ENCODE measurements around the gene MARCHF9.

The MARCHF9 gene

GRCh38 chr12:57783466-57783801, 28.5 kb downstream of the MARCHF9 start:
- no peak for TF ChIP-seq EGR1 (IDR thresholded peaks at IDR 0.05)
- no peak for TF ChIP-seq RAD21 (IDR thresholded peaks at IDR 0.05; ENCODE audit: low read depth)
- TF ChIP-seq YY1 (IDR thresholded peaks at IDR 0.05; ENCODE audit: low read depth): no peak
- no peak for TF ChIP-seq TAF1 (IDR thresholded peaks at IDR 0.05; ENCODE audit: low read depth)
- TF ChIP-seq MAX (IDR thresholded peaks at IDR 0.05): no peak
- no peak for TF ChIP-seq EP300 (IDR thresholded peaks at IDR 0.05; ENCODE audit: borderline replicate concordance)
- no peak for TF ChIP-seq CREB1 (IDR thresholded peaks at IDR 0.05; ENCODE audit: low read depth)
- no peak for TF ChIP-seq USF1 (IDR thresholded peaks at IDR 0.05)
- TF ChIP-seq REST (IDR thresholded peaks at IDR 0.05; ENCODE audit: low read depth): no peak
- TF ChIP-seq TEAD4 (IDR thresholded peaks at IDR 0.05): no peak

GRCh38 chr12:57783861-57784260, 29.0 kb downstream of the MARCHF9 start:
- TF ChIP-seq NFIC (IDR thresholded peaks at IDR 0.05) (no peak), USF1 (IDR thresholded peaks at IDR 0.05) (no peak), RAD21 (IDR thresholded peaks at IDR 0.05; ENCODE audit: low read depth) (no peak)

- TF ChIP-seq USF1 (IDR thresholded peaks at IDR 0.05) (no peak), TAF1 (IDR thresholded peaks at IDR 0.05; ENCODE audit: low read depth) (no peak), NFIC (IDR thresholded peaks at IDR 0.05) (no peak), MAX (IDR thresholded peaks at IDR 0.05) (no peak), RAD21 (IDR thresholded peaks at IDR 0.05; ENCODE audit: low read depth) (no peak), EP300 (IDR thresholded peaks at IDR 0.05; ENCODE audit: borderline replicate concordance) (no peak), FOXM1 (IDR thresholded peaks at IDR 0.05; ENCODE audit: borderline replicate concordance, low read depth) (no peak), ZBTB7A (IDR thresholded peaks at IDR 0.05; ENCODE audit: low read depth) (no peak), CEBPB (IDR thresholded peaks at IDR 0.05) (no peak), YY1 (IDR thresholded peaks at IDR 0.05; ENCODE audit: low read depth) (no peak)
Observed at GRCh38 chr12:57793920-57794319, 39.0 kb downstream of the MARCHF9 start.

- TF ChIP-seq USF1 (IDR thresholded peaks at IDR 0.05): no peak
- no peak for TF ChIP-seq MAX (IDR thresholded peaks at IDR 0.05)
- TF ChIP-seq YY1 (IDR thresholded peaks at IDR 0.05; ENCODE audit: low read depth): no peak
- no peak for TF ChIP-seq RAD21 (IDR thresholded peaks at IDR 0.05; ENCODE audit: low read depth)
- TF ChIP-seq CREB1 (IDR thresholded peaks at IDR 0.05; ENCODE audit: low read depth): no peak
- no peak for TF ChIP-seq REST (IDR thresholded peaks at IDR 0.05; ENCODE audit: low read depth)
- no peak for TF ChIP-seq TEAD4 (IDR thresholded peaks at IDR 0.05)
- no peak for TF ChIP-seq EP300 (IDR thresholded peaks at IDR 0.05; ENCODE audit: borderline replicate concordance)
- no peak for TF ChIP-seq TCF12 (IDR thresholded peaks at IDR 0.05; ENCODE audit: low read depth)
- TF ChIP-seq TAF1 (IDR thresholded peaks at IDR 0.05; ENCODE audit: low read depth): no peak
- TF ChIP-seq ZBTB7A (IDR thresholded peaks at IDR 0.05; ENCODE audit: low read depth): no peak
- TF ChIP-seq NFIC (IDR thresholded peaks at IDR 0.05): no peak
- TF ChIP-seq FOXM1 (IDR thresholded peaks at IDR 0.05; ENCODE audit: borderline replicate concordance, low read depth): no peak
- TF ChIP-seq CEBPB (IDR thresholded peaks at IDR 0.05): no peak
- no peak for TF ChIP-seq EGR1 (IDR thresholded peaks at IDR 0.05)
Observed at GRCh38 chr12:57795354-57795753, 40.5 kb downstream of the MARCHF9 start.

GRCh38 chr12:57796996-57797395, 42.1 kb downstream of the MARCHF9 start:
- TF ChIP-seq USF1 (IDR thresholded peaks at IDR 0.05) (no peak), EP300 (IDR thresholded peaks at IDR 0.05; ENCODE audit: borderline replicate concordance) (no peak), ZBTB7A (IDR thresholded peaks at IDR 0.05; ENCODE audit: low read depth) (no peak), EGR1 (IDR thresholded peaks at IDR 0.05) (no peak), TAF1 (IDR thresholded peaks at IDR 0.05; ENCODE audit: low read depth) (no peak), YY1 (IDR thresholded peaks at IDR 0.05; ENCODE audit: low read depth) (no peak), MAX (IDR thresholded peaks at IDR 0.05) (no peak), CREB1 (IDR thresholded peaks at IDR 0.05; ENCODE audit: low read depth) (no peak), REST (IDR thresholded peaks at IDR 0.05; ENCODE audit: low read depth) (no peak), RAD21 (IDR thresholded peaks at IDR 0.05; ENCODE audit: low read depth) (no peak), NFIC (IDR thresholded peaks at IDR 0.05) (no peak), TEAD4 (IDR thresholded peaks at IDR 0.05) (no peak), CEBPB (IDR thresholded peaks at IDR 0.05) (no peak), FOXM1 (IDR thresholded peaks at IDR 0.05; ENCODE audit: borderline replicate concordance, low read depth) (no peak)
